ENCODE data around the gene CNTNAP4. TPM values are rescaled to one million over a fixed set of nuclear protein-coding genes. Genes with fewer than 3 reads are reported as not detected.

The CNTNAP4 gene
- total RNA-seq, 1 experiment from 2014 or later = not detected

DNA sequence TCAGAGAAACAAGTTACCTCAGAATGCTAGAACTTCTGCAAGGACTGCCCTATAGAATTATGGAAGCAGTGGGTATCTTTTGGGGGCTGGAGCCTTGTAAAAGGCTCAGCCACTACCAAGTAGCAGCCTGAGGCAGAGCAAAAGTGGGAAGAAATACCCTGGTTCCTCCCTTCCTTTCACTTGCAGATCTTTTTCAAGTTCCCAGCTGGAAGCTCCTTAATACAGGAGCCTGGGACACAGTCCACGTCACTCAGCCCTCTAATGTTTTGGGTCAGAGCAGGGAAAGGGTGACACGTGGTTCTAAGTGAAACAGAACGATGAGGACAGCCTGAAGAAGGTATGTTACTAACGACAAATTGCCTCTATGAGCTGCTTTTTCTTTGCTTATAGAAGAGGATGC lies 93.1 kb downstream of the CNTNAP4 start:
- Histone ChIP-seq H3K4me3 (replicated peaks in 1 of 2; ENCODE audit: low read depth in 1 of 2, low read length in 2 of 2) (no peak overlapping the region), H3K9me2 (ENCODE audit: insufficient read depth) (no peaks in the 10 kb centered on the region), H3K9me3 (ENCODE audit: control insufficient read depth in 1 of 2, insufficient read depth in 1 of 2, low read depth in 1 of 2, low read length in 2 of 2) (no peaks in the 10 kb centered on the region; a peak in 1 of 4 replicates), H3K36me3 (ENCODE audit: control insufficient read depth in 1 of 2, insufficient read depth in 2 of 2, low read length in 2 of 2) (no peaks in the 10 kb centered on the region), H3K4me1 (ENCODE audit: control insufficient read depth in 1 of 2, insufficient read depth in 2 of 2, low read length in 2 of 2) (no peaks in the 10 kb centered on the region), H3K9ac (ENCODE audit: low read length) (no peak overlapping the region), H3K27ac (ENCODE audit: low read depth, low read length) (no peak overlapping the region), H3K4me2 (ENCODE audit: low read length) (no peak overlapping the region), H3K79me2 (ENCODE audit: insufficient read depth, low read length) (no peaks in the 10 kb centered on the region), H4K20me1 (ENCODE audit: insufficient read depth) (no peaks in the 10 kb centered on the region), H2AFZ (ENCODE audit: low read depth, low read length, poor library complexity, severe bottlenecking) (no peak overlapping the region), H3K27me3 (ENCODE audit: insufficient read depth, low read length) (no peaks in the 10 kb centered on the region)
- ChIA-PET POLR2A (no interaction called here), RAD21 (ENCODE audit: low non-redundant PET in 1 of 2, low total read pairs in 2 of 2, uncharacterized antibody in 2 of 2, unreplicated experiment in 2 of 2) (no interaction called here), CTCF (no interaction called here)
- intact Hi-C loops (cut with micrococcal nuclease) = no loop called here
- no TSS peak for BruUV-seq (replicated peaks)
- TF ChIP-seq CBX3 (IDR thresholded peaks at IDR 0.05; ENCODE audit: low read depth) (no peak), CEBPB (IDR thresholded peaks at IDR 0.05; ENCODE audit: low read depth) (no peak), ELF1 (IDR thresholded peaks at IDR 0.05; ENCODE audit: borderline replicate concordance, low read depth) (no peak), JUND (IDR thresholded peaks at IDR 0.05) (no peak), EGR1 (IDR thresholded peaks at IDR 0.05; ENCODE audit: low read depth) (no peak), SP1 (IDR thresholded peaks at IDR 0.05; ENCODE audit: low read depth) (no peak), SRF (IDR thresholded peaks at IDR 0.05; ENCODE audit: low read depth) (no peak), SIN3A (IDR thresholded peaks at IDR 0.05; ENCODE audit: low read depth) (no peak), EZH2phosphoT487 (IDR thresholded peaks at IDR 0.05; ENCODE audit: borderline replicate concordance) (no peak)
- TF ChIP-seq, protein P1, sequence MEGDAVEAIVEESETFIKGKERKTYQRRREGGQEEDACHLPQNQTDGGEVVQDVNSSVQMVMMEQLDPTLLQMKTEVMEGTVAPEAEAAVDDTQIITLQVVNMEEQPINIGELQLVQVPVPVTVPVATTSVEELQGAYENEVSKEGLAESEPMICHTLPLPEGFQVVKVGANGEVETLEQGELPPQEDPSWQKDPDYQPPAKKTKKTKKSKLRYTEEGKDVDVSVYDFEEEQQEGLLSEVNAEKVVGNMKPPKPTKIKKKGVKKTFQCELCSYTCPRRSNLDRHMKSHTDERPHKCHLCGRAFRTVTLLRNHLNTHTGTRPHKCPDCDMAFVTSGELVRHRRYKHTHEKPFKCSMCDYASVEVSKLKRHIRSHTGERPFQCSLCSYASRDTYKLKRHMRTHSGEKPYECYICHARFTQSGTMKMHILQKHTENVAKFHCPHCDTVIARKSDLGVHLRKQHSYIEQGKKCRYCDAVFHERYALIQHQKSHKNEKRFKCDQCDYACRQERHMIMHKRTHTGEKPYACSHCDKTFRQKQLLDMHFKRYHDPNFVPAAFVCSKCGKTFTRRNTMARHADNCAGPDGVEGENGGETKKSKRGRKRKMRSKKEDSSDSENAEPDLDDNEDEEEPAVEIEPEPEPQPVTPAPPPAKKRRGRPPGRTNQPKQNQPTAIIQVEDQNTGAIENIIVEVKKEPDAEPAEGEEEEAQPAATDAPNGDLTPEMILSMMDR (IDR thresholded peaks at IDR 0.05 in 2 of 3, conservative IDR thresholded peaks at IDR 0.05 in 1 of 3; ENCODE audit: borderline replicate concordance in 1 of 3, insufficient read depth in 1 of 3, low read depth in 2 of 3, low read length in 2 of 3) = no peak
- TF ChIP-seq, protein P2, sequence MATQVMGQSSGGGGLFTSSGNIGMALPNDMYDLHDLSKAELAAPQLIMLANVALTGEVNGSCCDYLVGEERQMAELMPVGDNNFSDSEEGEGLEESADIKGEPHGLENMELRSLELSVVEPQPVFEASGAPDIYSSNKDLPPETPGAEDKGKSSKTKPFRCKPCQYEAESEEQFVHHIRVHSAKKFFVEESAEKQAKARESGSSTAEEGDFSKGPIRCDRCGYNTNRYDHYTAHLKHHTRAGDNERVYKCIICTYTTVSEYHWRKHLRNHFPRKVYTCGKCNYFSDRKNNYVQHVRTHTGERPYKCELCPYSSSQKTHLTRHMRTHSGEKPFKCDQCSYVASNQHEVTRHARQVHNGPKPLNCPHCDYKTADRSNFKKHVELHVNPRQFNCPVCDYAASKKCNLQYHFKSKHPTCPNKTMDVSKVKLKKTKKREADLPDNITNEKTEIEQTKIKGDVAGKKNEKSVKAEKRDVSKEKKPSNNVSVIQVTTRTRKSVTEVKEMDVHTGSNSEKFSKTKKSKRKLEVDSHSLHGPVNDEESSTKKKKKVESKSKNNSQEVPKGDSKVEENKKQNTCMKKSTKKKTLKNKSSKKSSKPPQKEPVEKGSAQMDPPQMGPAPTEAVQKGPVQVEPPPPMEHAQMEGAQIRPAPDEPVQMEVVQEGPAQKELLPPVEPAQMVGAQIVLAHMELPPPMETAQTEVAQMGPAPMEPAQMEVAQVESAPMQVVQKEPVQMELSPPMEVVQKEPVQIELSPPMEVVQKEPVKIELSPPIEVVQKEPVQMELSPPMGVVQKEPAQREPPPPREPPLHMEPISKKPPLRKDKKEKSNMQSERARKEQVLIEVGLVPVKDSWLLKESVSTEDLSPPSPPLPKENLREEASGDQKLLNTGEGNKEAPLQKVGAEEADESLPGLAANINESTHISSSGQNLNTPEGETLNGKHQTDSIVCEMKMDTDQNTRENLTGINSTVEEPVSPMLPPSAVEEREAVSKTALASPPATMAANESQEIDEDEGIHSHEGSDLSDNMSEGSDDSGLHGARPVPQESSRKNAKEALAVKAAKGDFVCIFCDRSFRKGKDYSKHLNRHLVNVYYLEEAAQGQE (IDR thresholded peaks at IDR 0.05; ENCODE audit: low read depth) = no peak
- TF ChIP-seq, protein P3, sequence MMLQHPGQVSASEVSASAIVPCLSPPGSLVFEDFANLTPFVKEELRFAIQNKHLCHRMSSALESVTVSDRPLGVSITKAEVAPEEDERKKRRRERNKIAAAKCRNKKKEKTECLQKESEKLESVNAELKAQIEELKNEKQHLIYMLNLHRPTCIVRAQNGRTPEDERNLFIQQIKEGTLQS (IDR thresholded peaks at IDR 0.05) = no peak
- DNase-seq (ENCODE audit: low read depth, low spot score) = no peak
- no peak for ATAC-seq

All from HCT116 (cell line).